ENCODE results near the gene MEGF8. TPM values are rescaled to one million over a fixed set of nuclear protein-coding genes. Genes with fewer than 3 reads are reported as not detected.

MEGF8 gene
- total and polyA plus RNA-seq, 2 donors (not counting 3 experiments of a cell fraction or from before 2014, with no cell fraction given), result 20.6 to 39.6 TPM

DNA sequence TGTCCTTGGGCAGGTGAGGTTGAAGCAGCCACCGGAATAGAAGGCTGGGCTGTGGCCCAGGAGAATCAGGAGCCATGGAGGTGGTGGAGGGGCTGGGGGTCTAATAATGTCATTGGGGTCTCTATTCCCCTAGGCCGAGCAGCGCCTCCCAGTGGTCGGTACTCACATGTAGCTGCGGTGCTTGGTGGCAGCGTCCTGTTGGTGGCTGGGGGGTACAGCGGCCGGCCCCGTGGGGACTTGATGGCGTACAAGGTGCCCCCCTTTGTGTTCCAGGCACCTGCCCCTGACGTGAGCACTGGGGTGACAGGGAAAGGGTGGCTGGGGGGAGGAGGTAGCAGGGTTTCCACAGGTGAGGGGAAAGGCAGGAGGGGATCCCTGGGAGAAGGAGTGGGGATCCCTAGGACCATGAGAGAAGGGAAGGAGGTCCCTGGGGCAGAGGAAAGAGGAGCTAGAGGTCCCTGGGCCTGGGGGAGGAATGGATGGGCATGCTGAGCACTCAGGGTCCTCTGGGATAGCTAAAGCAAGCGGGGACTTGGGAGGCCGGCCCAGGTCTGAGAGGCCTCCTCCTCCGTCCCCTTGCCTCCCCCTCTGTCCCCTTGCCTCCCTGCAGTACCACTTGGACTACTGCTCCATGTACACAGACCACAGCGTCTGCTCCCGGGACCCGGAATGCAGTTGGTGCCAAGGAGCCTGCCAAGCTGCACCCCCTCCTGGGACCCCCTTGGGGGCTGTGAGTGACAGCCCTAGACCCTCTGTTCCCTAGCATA, 18.1 kb downstream of the MEGF8 start:
- dilution Hi-C loops (cut with MboI; ENCODE audit: extremely low pct_ligation_motif_present, low sequenced_read_pairs), result no loop called here
- no peak for DNase-seq (ENCODE audit: low read depth, low spot score)
- CTCF ChIA-PET, result interaction anchor here (1.5 to 1.6 kb wide), 2 partner anchors 11 to 14 kb away, joined by 3 read pairs; no protein-coding TSS in a partner anchor

More for the DNA sequence above, 18.1 kb downstream of the MEGF8 start:
- no peak overlapping the region for H3K27ac ChIP-seq (ENCODE audit: insufficient read depth, low read depth, low read length)
- POLR2A ChIA-PET, result no interaction called here
- no peaks in the 10 kb centered on the region for H4K20me1 ChIP-seq (replicated peaks; ENCODE audit: control insufficient read depth, extremely low read depth, insufficient read depth, low read length)
- TF ChIP-seq, protein P1, sequence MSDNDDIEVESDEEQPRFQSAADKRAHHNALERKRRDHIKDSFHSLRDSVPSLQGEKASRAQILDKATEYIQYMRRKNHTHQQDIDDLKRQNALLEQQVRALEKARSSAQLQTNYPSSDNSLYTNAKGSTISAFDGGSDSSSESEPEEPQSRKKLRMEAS (IDR thresholded peaks at IDR 0.05; ENCODE audit: insufficient read depth, insufficient read length), result no peak
- TF ChIP-seq POLR2A (IDR thresholded peaks at IDR 0.05; ENCODE audit: low read depth, low read length) (no peak), CTCF (IDR thresholded peaks at IDR 0.05; ENCODE audit: extremely low read depth in 1 of 2, insufficient read depth in 1 of 2, low read depth in 1 of 2, low read length in 2 of 2) (peak; percentile 9 to 21), JUN (IDR thresholded peaks at IDR 0.05; ENCODE audit: borderline replicate concordance, insufficient read depth, insufficient read length, low read depth) (no peak), EZH2 (IDR thresholded peaks at IDR 0.05; ENCODE audit: borderline replicate concordance, low read depth, low read length, severe bottlenecking) (no peak), FOS (IDR thresholded peaks at IDR 0.05; ENCODE audit: borderline replicate concordance, insufficient read depth, low read length) (no peak), MYC (IDR thresholded peaks at IDR 0.05; ENCODE audit: low read depth, low read length) (no peak)
- H3K9me3 ChIP-seq (replicated peaks; ENCODE audit: control insufficient read depth, insufficient read depth, low read length), result no peaks in the 10 kb centered on the region
- H3K79me2 ChIP-seq (ENCODE audit: control insufficient read depth, insufficient read depth, low read length), result no peaks in the 10 kb centered on the region
- H3K4me1 ChIP-seq (ENCODE audit: control insufficient read depth, extremely low read depth, insufficient read depth, low read length), result no peaks in the 10 kb centered on the region
- H3K9me1 ChIP-seq (replicated peaks; ENCODE audit: control insufficient read depth, extremely low read depth, insufficient read depth, low read length), result no peaks in the 10 kb centered on the region
- FAIRE-seq, result no peak
- no peak overlapping the region for H3K9ac ChIP-seq (replicated peaks; ENCODE audit: extremely low read depth, insufficient read depth, low read length)
- no peak overlapping the region for H3K4me3 ChIP-seq (replicated peaks in 1 of 3; ENCODE audit: insufficient read depth in 1 of 3, low read depth in 1 of 3, low read length in 3 of 3)
- no peak overlapping the region for H3K4me2 ChIP-seq (ENCODE audit: insufficient read depth, low read length)
- H2AFZ ChIP-seq (ENCODE audit: low read depth, low read length), result no peak overlapping the region
- H3K36me3 ChIP-seq (ENCODE audit: control insufficient read depth in 2 of 2, extremely low read depth in 1 of 2, insufficient read depth in 2 of 2, low read length in 2 of 2), result peaks cover 0 to 7% of the 10 kb centered on the region in 2 experiments
- intact Hi-C loops (cut with micrococcal nuclease), result no loop called here
- BruUV-seq (replicated peaks), result no TSS peak
- no peaks in the 10 kb centered on the region for H3K27me3 ChIP-seq (ENCODE audit: control insufficient read depth in 2 of 2, insufficient read depth in 2 of 2, low read length in 2 of 2)

All from endothelial cell of umbilical vein (primary cell).